ENCODE results near the gene EMID1. TPM values are rescaled to one million over a fixed set of nuclear protein-coding genes. Genes with fewer than 3 reads are reported as not detected.

EMID1 gene
- total and polyA plus RNA-seq, 2 experiments from 2014 or later: 11.5 to 15.0 TPM

- no peak for DNase-seq (ENCODE audit: low spot score)
- Histone ChIP-seq H3K9me3 (ENCODE audit: low read depth) (no peaks in the 10 kb centered on the region), H3K9me2 (replicated peaks; ENCODE audit: insufficient read depth) (no peaks in the 10 kb centered on the region), H2AFZ (no peak overlapping the region), H3K27me3 (no peaks in the 10 kb centered on the region), H3K4me3 (no peak overlapping the region), H4K20me1 (ENCODE audit: insufficient read depth, poor library complexity, severe bottlenecking) (no peaks in the 10 kb centered on the region), H3K36me3 (replicated peaks; ENCODE audit: insufficient read depth, low read depth) (no peaks in the 10 kb centered on the region), H3K4me1 (ENCODE audit: insufficient read depth) (peaks cover 1% of the 10 kb centered on the region), H3K27ac (no peak overlapping the region), H3K4me2 (no peak overlapping the region), H3K79me2 (no peaks in the 10 kb centered on the region)
- no peak for TF ChIP-seq EZH2 (IDR thresholded peaks at IDR 0.05; ENCODE audit: borderline replicate concordance)
- WGBS (ENCODE audit: low lambda C conversion rate, missing lambda C conversion rate): 94% methylated on average over 3 of the region's 3 CpGs
Measured at GRCh38 chr22:29197096-29197495, 8.6 kb upstream of the EMID1 start.

DNA sequence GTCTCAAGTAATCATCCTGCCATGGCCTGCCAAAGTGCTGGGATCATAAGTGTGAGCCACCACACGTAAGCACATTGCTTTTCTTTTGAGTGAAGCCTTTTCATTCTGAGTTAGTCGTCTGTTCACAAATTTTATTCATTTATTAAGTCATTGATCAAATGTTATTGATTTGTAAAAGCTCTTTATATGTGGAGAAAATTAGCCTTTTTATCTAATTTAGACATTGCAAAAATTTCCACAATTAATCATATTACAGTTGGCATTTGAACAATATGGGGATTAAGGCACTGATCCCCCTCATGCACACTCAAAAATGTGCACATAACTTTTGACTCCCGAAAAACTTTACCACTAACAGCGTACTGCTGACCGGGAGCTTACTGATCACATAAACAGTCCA is 7.5 kb upstream of the EMID1 start:
- DNase-seq (ENCODE audit: low spot score): no peak
- Histone ChIP-seq H3K9me2 (replicated peaks; ENCODE audit: insufficient read depth) (no peaks in the 10 kb centered on the region), H3K4me1 (ENCODE audit: insufficient read depth) (peaks cover 9% of the 10 kb centered on the region), H3K79me2 (no peaks in the 10 kb centered on the region), H3K4me3 (no peak overlapping the region), H2AFZ (no peak overlapping the region), H3K9me3 (ENCODE audit: low read depth) (no peaks in the 10 kb centered on the region), H3K27ac (no peak overlapping the region), H4K20me1 (ENCODE audit: insufficient read depth, poor library complexity, severe bottlenecking) (no peaks in the 10 kb centered on the region), H3K27me3 (no peaks in the 10 kb centered on the region), H3K36me3 (replicated peaks; ENCODE audit: insufficient read depth, low read depth) (no peaks in the 10 kb centered on the region), H3K4me2 (no peak overlapping the region)
- no peak for TF ChIP-seq CTCF (IDR thresholded peaks at IDR 0.05; ENCODE audit: poor library complexity)
- TF ChIP-seq EZH2phosphoT487 (IDR thresholded peaks at IDR 0.05; ENCODE audit: low read depth, severe bottlenecking, unreplicated experiment): no peak
- no peak for TF ChIP-seq EZH2 (IDR thresholded peaks at IDR 0.05; ENCODE audit: borderline replicate concordance)
- 95% methylated on average over 5 of the region's 5 CpGs for WGBS (ENCODE audit: low lambda C conversion rate, missing lambda C conversion rate)

DNA sequence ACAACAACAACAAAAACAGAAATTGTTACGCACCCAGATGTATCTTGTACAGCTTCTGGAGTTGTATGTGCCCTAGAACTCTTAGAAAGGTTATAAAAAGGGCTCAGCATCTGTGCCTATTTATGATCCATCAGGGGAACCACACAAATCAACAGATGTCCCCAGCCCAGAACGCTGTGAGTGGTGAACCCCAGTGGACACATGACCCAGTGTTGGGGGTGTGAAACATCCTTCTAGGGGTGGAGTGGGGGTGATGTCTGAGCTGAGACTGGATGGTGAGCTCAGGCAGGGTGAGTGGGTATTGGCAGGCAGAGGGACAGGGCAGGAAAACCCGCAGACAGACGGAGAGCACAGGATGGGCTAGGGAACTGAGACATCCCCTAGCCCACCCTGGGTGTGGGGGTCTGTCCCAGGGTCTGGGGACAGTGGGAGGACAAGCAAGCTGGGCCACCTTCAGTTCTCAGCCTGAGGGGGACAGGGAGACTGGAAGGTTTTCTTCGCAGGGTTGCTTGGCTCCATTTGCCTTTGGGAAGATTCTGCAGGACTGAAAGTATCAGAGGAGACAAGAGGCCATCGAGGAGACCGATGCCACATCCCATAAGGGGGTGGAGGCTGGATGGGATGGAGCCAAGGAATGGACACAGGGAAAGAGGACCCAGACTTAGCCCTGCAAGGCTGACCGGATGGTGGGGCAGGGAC is 5.8 kb upstream of the EMID1 start:
- H3K27ac ChIP-seq: no peak overlapping the region
- H3K4me3 ChIP-seq: no peak overlapping the region
- no peak overlapping the region for H3K4me2 ChIP-seq
- no peak for DNase-seq (ENCODE audit: low spot score)
- H3K9me2 ChIP-seq (replicated peaks; ENCODE audit: insufficient read depth): no peaks in the 10 kb centered on the region
- no peaks in the 10 kb centered on the region for H4K20me1 ChIP-seq (ENCODE audit: insufficient read depth, poor library complexity, severe bottlenecking)
- no peaks in the 10 kb centered on the region for H3K36me3 ChIP-seq (replicated peaks; ENCODE audit: insufficient read depth, low read depth)
- no peak overlapping the region for H2AFZ ChIP-seq
- H3K4me1 ChIP-seq (ENCODE audit: insufficient read depth): peaks cover 9% of the 10 kb centered on the region
- H3K27me3 ChIP-seq: no peaks in the 10 kb centered on the region
- TF ChIP-seq EZH2phosphoT487 (IDR thresholded peaks at IDR 0.05; ENCODE audit: low read depth, severe bottlenecking, unreplicated experiment): no peak
- no peak for TF ChIP-seq CTCF (IDR thresholded peaks at IDR 0.05; ENCODE audit: poor library complexity)
- no peak for TF ChIP-seq EZH2 (IDR thresholded peaks at IDR 0.05; ENCODE audit: borderline replicate concordance)
- no peaks in the 10 kb centered on the region for H3K79me2 ChIP-seq
- no peaks in the 10 kb centered on the region for H3K9me3 ChIP-seq (ENCODE audit: low read depth)
- 91% methylated on average over 8 of the region's 8 CpGs for WGBS (ENCODE audit: low lambda C conversion rate, missing lambda C conversion rate)

DNA sequence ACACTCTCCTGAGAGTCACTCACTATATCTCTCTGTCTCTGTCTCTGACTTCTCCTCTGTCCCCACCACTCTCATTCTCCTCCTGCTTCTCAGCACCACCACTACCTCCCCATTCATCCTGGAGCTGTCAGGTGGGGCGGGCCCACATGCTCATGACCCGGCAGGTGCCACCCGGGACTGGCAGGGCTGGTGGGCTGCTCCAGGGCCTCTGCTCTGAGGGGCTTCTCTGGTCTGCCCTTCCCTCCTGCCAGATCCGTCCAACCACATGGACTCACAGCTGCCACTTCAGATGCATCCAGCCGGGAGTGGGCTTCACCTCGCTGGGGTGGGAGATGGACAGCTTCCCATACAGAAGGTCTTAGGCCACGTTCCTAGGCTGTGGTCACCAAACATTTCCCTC is 4.8 kb upstream of the EMID1 start:
- H3K4me3 ChIP-seq: no peak overlapping the region
- no peaks in the 10 kb centered on the region for H3K9me3 ChIP-seq (ENCODE audit: low read depth)
- 96% methylated on average over 7 of the region's 7 CpGs for WGBS (ENCODE audit: low lambda C conversion rate, missing lambda C conversion rate)
- H3K27me3 ChIP-seq: no peaks in the 10 kb centered on the region
- no peaks in the 10 kb centered on the region for H3K36me3 ChIP-seq (replicated peaks; ENCODE audit: insufficient read depth, low read depth)
- no peak for TF ChIP-seq EZH2 (IDR thresholded peaks at IDR 0.05; ENCODE audit: borderline replicate concordance)
- no peak for TF ChIP-seq EZH2phosphoT487 (IDR thresholded peaks at IDR 0.05; ENCODE audit: low read depth, severe bottlenecking, unreplicated experiment)
- TF ChIP-seq CTCF (IDR thresholded peaks at IDR 0.05; ENCODE audit: poor library complexity): no peak
- no peaks in the 10 kb centered on the region for H3K9me2 ChIP-seq (replicated peaks; ENCODE audit: insufficient read depth)
- no peak overlapping the region for H3K27ac ChIP-seq
- no peaks in the 10 kb centered on the region for H3K79me2 ChIP-seq
- DNase-seq (ENCODE audit: low spot score): no peak
- no peak overlapping the region for H2AFZ ChIP-seq
- no peak overlapping the region for H3K4me2 ChIP-seq
- no peaks in the 10 kb centered on the region for H4K20me1 ChIP-seq (ENCODE audit: insufficient read depth, poor library complexity, severe bottlenecking)
- H3K4me1 ChIP-seq (ENCODE audit: insufficient read depth): peaks cover 9% of the 10 kb centered on the region

Measured in hepatocyte (in vitro differentiated cells).